Left kidney (tissue), 2 donors: Measurements from ENCODE around the gene SERPINB3. TPM values are rescaled to one million over a fixed set of nuclear protein-coding genes. Genes with fewer than 3 reads are reported as not detected.
"Not testable (repeated sequence)": the region's sequence is repeated elsewhere in the genome, so short reads cannot be mapped to it uniquely, and the experiment has no call there.

Source experiments
- DNase-seq: peaks from one replicate; pipeline ENCODE4 v3.0.0-alpha.2; 2013
- polyA plus RNA-seq: library from polyadenylated mRNA; unstranded; fragments of 120-200 nt; gene quantifications from one replicate; pipeline ENCODE4 v1.2.1, GENCODE V29; 2013; ENCODE audit not compliant: insufficient read length

SERPINB3 gene
- polyA plus RNA-seq, 1 donor: 0.12 TPM

DNA sequence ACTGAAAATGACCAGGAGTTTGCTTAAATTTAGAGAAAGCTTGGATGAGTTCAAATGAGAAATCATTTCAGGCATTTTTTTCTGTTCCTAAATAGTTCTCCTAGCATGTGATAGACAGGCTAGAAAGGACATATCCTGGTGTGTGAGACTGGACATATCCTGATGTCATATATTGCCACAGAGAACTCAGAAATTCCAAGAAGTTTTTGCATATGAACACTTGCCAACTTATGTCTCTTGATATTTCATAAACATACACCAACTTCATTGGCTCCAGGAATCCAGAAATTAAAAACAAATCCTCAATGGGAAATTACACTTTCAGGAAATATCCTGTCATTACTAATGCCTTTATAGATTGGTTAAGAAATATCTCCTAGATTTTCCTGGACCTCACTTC is 14.8 kb downstream of the SERPINB3 start:
- DNase-seq: no peak

DNA sequence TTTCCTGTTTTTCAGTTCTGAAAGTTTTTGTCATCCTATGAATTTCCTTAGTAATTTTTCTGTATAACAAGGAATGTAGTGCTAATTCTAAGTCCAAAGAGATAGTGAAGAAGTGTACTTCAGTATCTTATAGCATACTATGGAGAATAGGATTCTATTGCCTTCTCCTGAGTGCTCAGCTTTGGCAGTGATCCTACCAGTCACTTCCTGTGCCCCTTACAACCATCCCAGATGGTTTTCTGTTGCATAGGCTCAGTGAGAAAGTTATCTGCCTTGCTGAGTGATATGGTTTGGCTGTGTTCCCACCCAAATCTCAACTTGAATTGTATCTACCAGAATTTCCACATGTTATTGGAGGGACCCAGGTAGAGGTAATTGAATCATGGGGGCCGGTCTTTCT is 17.0 kb downstream of the SERPINB3 start:
- DNase-seq: not testable (repeated sequence)

DNA sequence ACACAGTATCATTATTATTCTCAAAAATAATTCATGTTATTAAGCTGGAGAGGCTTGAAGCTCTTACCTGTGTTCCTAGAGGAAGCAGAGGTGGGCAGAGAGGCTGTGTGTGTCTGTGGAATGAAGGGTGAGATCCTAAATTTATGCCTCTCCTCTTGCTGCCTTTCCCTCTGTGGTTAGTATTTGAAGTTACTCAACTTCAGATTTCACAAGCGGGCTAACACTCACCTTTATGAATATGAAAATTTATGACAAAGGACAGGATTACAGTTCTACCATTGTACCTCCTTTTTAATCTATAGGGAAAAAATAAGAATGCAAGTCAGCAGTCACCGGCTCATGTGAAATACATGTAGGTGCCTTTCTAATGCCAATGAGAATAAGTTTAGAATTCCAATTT is 17.6 kb downstream of the SERPINB3 start, which contains the start of gene SERPINB4:
Gene SERPINB4, minus strand, starts transcription at position 115 of the 400 bp plus-strand sequence. CDS start 679 bp downstream, outside the sequence.
- DNase-seq: not testable (repeated sequence)

DNA sequence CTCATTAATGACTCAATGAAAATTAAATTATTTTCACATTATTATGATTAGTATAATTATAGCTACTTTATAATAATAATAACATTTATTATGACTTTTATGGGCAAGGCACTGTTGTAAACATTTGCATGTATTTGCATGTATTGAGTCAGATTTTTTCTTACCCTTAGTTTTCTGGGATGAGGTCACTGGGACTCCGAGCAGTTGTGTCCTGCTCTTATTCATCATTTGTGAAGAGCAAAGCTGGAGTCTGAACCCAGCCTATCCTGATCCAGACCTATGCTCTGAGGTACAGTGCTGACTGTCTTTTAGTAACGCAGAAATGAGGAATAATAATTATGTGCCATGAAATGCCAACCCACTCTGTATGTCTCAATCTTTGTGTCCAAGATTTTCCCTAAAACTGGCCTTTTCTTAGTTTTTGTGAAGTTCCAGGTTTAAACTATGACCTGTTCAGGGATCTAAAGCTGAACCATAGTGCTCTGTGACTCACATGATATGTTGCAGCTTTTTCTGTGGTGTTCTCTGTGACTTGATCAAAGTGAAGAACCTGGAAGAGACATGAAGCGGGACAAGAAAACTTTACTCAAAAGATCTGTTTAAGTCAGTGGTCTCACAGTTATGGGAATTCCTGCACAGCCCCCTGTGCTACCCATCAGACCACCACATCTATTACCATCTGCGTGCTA is 18.9 kb downstream of the SERPINB3 start:
- DNase-seq: not testable (repeated sequence)

DNA sequence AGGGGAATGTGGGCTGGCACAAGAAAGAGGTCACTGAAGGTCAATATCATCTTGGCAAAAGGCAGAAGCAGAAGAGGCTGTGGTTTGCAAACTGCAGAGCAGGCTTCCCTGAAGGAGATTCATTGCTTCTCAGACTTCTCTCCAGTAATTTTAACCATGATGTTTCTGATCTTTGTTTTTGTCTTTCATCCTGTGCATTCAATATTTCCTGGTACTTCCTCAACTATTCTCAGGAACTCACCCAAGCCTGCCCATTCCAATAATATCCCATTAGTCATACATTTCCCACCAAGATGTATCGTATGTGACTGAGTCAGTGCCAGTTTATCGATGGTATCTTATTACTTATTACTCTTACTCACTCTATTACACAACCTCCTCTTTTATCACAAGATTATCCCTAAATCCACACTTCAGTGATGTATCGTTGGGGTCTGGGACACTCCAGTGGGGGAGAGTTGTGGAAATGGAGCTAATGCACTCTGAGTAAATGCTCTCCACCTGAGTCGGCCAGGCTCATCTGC is 20.5 kb downstream of the SERPINB3 start:
- not testable (repeated sequence) for DNase-seq

DNA sequence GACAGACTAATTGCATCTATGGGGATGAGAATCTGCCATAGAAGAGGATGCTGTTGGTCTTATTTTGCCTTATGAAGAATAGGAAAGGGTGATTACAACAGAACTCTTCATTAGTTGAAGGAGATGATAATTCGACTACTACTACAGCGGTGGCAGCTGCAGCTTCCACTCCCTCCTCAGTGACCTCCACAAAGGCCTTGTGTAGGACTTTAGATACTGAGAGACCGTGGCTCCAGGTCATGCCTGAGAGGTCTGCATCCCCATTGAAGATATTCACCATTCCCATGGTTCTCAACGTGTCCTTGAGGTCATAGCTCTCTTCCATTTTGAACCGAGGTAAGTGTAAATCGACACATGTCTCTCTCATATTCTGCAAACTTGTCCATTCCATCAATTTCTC is 24.0 kb downstream of the SERPINB3 start:
- DNase-seq: no peak

DNA sequence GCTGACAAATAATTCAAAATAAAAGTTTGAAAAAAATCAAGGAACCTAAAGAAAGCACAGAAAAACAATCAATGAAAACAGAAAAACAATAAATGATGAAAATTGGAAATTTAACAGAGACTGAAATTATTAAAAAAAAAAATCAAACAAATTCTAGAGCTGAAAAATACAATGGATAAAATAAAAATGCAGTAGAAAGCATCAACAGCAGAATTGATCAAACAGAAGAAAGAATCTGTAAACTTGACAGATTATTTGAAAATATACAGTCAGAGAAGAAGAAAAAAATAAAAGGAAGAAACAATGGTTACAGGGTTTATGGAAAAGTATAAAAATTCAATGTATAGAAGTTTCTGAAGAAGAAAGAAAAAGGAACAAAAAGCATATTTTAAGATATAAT is 33.9 kb downstream of the SERPINB3 start:
- no peak for DNase-seq

DNA sequence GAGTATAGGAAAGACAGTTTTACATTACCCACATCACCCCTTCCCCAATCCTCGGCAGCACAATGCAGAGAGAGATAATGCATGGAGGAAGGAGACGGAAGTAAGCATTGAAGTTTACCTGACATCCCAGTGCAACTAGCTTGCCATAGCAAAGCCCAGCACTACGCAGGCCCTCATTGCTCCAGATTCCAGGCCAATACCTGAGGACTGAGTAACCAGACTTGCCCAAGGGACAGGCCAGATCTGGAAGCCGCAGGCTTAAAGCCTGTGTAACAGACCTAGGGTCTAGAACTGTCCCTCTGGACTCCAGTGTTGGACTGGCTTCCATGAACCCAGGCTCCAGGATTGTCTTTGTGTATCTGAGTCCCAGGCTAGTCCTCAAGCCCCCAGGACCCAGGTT is 35.3 kb downstream of the SERPINB3 start:
- no peak for DNase-seq

DNA sequence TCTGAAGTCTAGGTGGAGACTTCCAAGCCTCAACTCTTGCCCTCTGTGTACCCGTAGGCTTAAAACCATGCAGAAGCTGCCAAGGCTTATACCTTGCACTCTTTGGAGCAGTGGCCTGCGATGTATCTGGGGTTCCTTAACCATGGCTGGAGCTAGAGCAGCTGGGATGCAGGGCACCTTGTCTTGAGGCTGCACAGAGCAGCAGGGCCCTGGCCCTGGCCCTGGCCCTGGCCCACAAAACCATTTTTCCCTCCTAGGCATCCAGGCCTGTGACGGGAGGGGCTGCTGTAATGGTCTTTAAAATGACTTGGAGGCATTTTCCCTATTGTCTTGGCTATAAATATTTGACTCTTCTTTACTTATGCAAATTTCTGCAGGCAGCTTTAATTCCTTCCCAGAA is 36.8 kb downstream of the SERPINB3 start:
- no peak for DNase-seq

DNA sequence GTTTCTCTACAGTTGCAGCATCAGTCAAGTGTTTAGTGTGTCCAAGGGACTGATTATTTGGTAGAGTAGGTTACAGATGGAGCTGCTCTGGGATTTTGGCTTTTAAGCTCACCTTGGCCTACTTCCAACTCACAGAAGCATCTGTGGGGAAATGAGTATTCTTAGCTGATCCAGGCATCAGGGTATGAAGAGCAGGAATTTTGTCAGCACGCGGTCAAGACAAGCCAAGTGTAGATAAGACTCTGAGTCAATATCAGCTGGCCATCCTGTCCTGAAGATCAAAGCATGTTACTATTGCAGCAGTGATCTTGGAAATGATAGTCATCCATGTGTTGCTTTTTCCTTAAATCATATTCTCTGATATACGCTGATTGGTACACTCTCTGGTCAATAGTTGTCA is 42.0 kb downstream of the SERPINB3 start:
- DNase-seq: no peak

DNA sequence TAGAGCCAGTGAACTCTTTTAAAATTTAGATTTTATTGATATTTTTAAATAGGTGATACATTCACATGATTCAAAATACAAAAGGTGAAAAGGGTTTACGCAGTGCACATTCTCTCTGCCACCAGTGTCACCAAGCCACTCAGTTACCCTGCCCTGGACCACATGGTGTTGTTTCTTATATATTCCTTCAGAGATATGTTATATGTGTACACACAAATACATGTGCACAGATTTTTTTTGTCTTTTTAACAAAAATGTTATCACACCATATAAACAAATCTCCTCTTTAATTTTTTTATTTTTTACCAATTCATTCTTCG is 43.8 kb downstream of the SERPINB3 start:
- no peak for DNase-seq

DNA sequence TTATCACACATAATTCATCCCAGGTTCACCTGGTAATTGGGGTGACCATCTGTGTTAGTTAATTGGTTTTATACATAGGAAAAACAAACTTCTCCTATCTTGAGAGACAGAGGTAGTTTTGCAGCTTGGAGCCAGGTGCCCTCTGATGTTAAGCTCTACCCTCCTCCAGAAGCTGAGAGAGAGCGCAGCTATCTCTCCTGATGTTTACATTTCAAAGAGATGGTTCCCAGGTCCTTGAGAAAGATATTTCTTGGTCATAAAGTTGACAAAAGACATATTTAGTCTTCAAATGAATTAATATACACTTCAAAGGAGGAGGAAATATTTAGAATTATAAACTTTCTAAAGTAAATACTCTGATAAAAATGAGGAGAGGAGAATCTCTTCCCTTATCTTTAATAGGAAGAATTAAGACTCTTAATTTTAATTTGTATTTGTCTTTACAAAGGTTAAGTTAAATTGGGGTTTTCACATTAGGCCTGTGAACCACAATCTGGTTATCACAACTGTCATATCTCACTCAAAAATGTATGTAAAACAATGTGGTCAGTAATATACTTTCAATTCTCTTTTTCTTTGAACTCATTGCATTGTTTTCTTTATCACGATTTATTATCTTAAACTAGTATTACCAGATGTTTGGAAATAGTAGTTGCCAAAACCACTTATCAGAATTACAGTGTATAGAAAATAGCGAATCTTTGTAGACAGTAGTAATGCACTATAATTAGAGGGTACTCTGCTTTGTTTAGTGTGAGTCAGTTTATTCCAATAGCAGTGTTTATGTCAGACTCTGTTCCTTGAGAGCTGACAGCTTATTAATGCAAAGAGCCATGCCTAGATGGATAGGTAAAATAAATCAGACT is 44.4 kb downstream of the SERPINB3 start:
- DNase-seq: no peak

DNA sequence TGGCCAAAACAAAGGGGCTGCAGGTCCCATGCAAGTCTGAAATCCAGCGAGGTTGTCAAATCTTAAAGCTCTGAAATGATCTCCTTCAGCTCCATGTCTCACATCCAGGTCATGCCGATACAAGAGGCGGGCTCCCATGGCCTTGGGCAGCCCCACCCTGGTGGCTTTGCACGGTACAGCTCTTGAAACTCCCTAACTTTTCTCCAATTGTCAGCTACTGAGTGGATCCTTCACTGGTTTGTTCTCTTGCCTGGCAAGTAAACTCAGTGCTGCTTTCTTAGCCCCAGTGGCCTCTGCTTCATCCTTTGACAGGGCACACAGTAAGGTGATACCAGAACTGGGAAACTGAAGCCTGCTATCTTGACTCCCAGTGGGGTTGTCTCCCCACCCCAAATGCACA is 48.3 kb downstream of the SERPINB3 start:
- DNase-seq: no peak

DNA sequence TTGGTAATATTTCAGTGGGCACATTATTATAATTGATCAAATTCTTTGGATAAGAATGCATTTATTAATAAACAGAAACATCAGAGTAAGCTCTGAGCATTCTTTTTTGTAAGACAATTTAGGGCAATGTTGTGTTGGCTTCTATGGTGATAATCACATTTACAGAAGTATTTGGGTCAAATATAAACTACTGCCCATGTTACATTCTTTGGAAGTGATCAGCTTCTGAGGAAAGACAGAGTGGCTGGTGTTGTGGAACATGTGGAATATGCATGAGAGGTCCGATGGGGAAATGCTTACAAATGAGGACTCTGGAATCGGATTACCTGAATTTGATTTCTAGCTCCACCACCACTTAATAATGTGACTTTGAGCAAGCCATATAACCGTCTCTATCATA is 55.2 kb downstream of the SERPINB3 start:
- DNase-seq: no peak

Other genes with a start within 250 kb of the SERPINB3 start
- 62.1 TPM for gene VPS4B, start 239.4 kb downstream of the SERPINB3 start, polyA plus RNA-seq
- 0.13 TPM for gene SERPINB5, start 184.9 kb downstream of the SERPINB3 start, polyA plus RNA-seq
- gene SERPINB12, start 119.5 kb downstream of the SERPINB3 start, polyA plus RNA-seq: not detected
- not detected for gene SERPINB13, start 74.5 kb downstream of the SERPINB3 start, polyA plus RNA-seq
- gene SERPINB4, start 17.6 kb downstream of the SERPINB3 start, polyA plus RNA-seq: not detected
- not detected for gene SERPINB11, start 41.1 kb upstream of the SERPINB3 start, polyA plus RNA-seq
- gene SERPINB7, start 113.5 kb upstream of the SERPINB3 start, polyA plus RNA-seq: 1.0 TPM
- gene SERPINB2, start 225.8 kb upstream of the SERPINB3 start, polyA plus RNA-seq: 0.10 TPM
- gene SERPINB10, start 246.1 kb upstream of the SERPINB3 start, polyA plus RNA-seq: 0.27 TPM